ENCODE measurements around the gene DNAH8.
"Not testable (repeated sequence)": the region's sequence is repeated elsewhere in the genome, so short reads cannot be mapped to it uniquely, and the experiment has no call there.

The DNAH8 gene

GRCh38 chr6:38912378-38912777 lies 197.3 kb downstream of the DNAH8 start:
- DNase-seq: no peak

DNA sequence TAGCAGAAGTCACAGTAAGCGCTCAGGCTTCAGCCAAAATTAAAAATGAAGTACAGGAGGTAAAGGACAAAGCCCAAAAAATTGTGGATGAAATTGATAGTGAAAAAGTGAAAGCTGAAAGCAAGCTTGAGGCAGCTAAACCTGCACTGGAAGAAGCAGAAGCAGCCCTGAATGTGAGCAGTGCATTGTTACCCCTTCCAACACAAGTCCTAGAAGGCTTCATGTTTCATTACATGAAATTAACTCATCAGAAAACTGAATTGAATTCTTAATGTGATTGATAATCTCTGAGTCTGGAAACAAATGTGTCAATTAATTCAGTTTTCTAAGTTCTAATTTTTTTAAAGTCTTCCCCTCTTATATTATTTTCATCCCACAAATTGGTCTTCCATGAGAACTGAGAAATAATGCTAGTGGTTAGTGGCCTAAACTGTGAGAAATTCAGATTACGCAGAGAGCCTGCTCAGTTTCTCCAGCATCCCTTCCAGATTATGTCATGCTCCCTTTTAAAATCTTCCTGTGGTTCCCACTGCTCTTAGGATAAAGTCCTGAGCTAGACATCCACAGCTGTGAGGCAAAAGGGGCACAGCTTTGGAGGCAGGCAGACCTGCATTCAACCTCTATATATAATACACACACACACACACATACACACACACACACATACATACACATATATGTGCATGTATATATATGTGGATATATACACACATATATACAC lies 200.3 kb downstream of the DNAH8 start:
- DNase-seq: no peak

DNA sequence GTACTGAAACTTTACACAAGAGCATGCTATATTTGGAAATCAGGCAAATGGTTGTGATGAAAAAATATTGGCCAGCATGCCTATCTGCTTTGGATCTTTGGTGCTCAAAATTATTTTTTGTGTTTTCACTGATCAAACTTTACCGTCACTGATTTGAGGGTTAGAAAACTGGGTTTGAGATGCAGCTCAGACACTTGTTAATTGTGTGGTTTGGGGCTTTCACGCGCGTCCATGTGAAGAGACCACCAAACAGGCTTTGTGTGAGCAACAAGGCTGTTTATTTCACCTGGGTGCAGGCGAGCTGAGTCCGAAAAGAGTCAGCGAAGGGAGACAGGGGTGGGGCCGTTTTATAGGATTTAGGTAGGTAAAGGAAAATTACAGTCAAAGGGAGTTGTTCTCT lies 206.4 kb downstream of the DNAH8 start:
- DNase-seq: not testable (repeated sequence)

DNA sequence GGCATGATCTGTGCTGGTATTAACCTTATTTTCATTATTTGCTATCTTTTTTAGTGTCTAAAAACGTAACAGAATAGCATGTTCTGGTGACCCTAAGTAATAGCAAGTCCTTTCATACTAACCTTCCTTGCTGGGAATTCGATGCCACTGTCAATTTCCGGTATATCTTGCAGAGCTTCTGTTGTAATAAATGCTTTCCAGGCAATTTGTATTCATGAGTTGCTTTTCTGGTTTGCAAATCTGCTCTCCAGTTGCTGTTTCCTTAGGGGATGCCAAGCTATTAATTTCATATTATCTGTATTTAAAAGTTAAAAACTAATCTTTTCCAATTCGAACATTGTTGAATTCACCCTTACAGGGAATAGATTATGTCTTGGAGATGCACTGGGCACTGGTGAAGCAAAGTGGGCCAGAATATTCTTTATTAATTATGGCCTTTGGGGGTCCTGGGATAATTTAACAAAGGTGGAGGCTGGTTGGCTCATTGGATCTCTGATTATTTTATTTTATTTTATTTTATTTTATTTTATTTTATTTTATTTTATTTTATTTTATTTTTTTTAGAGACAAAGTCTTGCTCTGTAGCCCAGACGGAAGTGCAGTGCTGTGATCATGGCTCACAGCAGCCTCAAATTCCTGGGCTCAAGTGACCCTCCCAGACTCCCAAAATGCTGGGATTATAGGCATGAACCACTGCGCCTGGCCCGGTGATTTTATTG lies 209.8 kb downstream of the DNAH8 start:
- no peak for DNase-seq

- no peak for DNase-seq
These were observed 214.4 kb downstream of the DNAH8 start for GRCh38 chr6:38929560-38929959.

DNA sequence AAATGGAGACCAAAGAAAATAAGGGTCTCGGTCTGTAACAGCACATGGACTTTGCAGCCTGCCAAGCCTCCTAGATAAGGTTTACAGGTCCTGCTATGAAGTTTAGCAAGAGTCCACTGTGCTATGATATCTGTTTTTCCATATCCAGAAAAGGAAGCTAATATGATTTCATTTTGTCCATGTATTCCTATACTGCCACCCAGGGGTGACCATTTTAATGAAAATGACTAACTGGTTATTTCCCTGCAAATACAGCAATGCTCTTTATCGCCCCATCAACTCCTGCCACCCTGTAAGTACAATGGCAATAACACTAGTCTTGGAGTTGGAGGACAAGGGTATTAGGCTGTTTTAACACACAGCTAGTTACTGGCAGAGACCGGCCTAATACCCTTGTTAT lies 218.3 kb downstream of the DNAH8 start:
- peak in 1 of 2 experiments; percentile 36 for DNase-seq

GRCh38 chr6:38935051-38935450 lies 219.9 kb downstream of the DNAH8 start:
- no peak for DNase-seq

GRCh38 chr6:38937839-38938613 lies 222.9 kb downstream of the DNAH8 start:
- DNase-seq: no peak

- no peak for DNase-seq
These were observed 223.6 kb downstream of the DNAH8 start for GRCh38 chr6:38938741-38939140.

- no peak for DNase-seq
These were observed 227.3 kb downstream of the DNAH8 start for GRCh38 chr6:38942442-38942841.

DNA sequence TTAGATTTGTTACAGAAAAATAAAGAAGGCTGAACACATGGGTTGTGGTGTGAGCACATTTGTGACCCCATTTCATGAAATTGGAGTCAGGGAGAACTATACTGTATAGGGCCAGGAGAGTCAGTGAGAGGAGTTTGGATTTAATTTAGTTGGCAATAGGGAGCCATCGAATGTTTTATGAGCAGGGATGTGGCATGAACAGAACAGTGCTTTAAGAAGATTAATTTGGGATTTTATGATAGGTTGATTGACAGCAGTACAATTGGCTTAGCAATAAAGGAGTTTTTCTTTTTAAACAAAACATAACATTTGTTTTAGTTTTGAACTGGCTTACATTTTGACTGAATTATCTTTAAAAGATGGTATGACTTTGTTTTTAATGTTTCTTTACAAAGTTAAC lies 227.9 kb downstream of the DNAH8 start:
- DNase-seq: no peak

DNA sequence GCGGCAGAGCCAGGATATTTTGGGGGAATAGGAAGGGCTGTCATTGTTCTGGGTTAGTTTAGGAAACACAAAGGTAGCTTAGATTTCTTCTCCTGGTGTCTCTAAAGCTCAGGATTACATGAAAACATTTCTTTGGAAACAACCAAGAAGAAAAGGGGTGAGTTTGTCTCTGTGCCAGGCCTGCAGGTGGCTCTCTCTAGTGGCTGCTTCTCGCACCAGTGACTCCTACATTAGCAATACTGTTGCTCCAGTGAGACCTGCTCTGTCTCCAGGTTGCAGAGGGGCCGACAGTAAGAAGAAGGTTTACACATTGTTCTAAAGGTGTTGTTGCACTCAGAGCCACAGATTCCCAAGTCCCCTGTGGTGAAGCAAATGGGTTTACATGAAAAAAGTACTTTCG lies 228.9 kb downstream of the DNAH8 start:
- DNase-seq: no peak

- no peak for DNase-seq
These were observed 229.7 kb downstream of the DNAH8 start for GRCh38 chr6:38944655-38945279.

- DNase-seq: no peak
These were observed 240.8 kb downstream of the DNAH8 start for GRCh38 chr6:38955861-38956260.

- DNase-seq: no peak
These were observed 242.3 kb downstream of the DNAH8 start for GRCh38 chr6:38957426-38957825.

- no peak for DNase-seq
These were observed 244.0 kb downstream of the DNAH8 start for GRCh38 chr6:38959138-38959537.

GRCh38 chr6:38968702-38969149 lies 253.6 kb downstream of the DNAH8 start:
- DNase-seq: no peak

GRCh38 chr6:38973178-38974057 lies 258.3 kb downstream of the DNAH8 start:
- DNase-seq: peak; percentile 17 to 78

DNA sequence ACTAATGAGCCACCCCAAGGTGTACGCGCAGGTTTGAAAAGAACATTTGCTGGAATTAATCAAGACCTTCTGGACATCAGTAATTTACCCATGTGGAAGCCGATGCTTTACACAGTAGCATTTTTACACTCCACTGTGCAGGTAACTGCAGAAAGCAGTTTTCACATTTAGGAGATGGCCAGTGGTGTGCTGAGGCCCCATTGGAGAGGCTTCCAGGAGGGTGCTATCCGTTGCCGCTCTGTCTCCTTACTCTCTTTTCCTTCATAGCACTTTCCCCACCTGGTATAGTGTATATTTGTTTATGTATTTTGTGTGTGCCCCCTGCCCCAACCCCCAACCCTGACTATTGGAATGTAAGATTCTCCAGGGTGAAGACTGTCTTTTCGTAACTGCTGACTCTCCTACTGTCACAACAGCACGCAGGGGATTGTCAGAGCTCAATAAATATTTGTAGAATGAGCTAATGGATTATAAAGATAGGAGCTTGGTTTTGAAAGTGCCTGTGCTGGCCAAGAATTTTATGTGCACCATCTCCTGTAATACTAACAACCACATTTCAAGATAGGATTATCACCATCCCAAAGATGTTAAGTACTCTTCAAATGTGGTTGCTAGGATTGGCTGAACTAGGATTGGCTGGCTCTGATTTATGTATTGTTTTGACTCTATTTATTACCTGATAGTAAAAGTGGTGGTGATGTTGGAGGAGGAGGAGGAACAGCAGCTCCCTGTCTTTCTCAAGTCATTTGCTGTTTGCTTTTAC lies 259.5 kb downstream of the DNAH8 start:
- DNase-seq: no peak

DNA sequence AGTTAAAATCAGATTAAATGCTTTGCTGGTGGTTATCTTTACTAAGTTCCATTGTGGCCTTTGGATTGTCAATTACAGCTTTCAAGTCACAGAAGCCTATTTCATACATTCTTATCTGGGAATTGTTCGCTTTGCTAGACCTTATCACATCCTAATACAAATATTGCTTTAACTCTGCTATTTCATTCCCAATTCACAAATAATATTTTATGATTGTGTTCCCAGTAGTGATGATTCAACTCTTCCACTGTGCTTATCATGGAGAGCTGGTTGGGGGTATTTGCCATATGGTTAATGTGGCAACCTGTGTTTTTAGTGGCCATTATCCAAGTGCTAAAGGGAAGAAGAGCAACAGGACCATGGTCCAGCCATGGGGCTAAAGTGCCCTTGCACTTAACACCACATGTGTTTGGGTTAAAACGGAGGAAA lies 260.5 kb downstream of the DNAH8 start:
- no peak for DNase-seq

GRCh38 chr6:38976051-38976450 lies 260.9 kb downstream of the DNAH8 start:
- no peak for DNase-seq

All from SW 1271 (cell line).